ENCODE results near the gene WDR82.

- TF ChIP-seq CTCF (conservative IDR thresholded peaks at IDR 0.05; ENCODE audit: low read depth, low read length), result no peak
- no peak for TF ChIP-seq POLR2A (IDR thresholded peaks at IDR 0.05; ENCODE audit: low read depth, low read length)
- TF ChIP-seq RFX5 (IDR thresholded peaks at IDR 0.05; ENCODE audit: low read depth, low read length), result no peak
- no peak for TF ChIP-seq MAZ (IDR thresholded peaks at IDR 0.05; ENCODE audit: borderline replicate concordance, low read depth, low read length)
Observed at GRCh38 chr3:52246728-52247408, 31.6 kb downstream of the WDR82 start.

All from IMR-90 (cell line).